Subcutaneous abdominal adipose tissue (tissue), 5 donors: ENCODE measurements around the gene SLC22A23.
A peak's percentile ranks its signal among the peaks of the same experiment; 100 is the strongest.
"Not testable (repeated sequence)": the region's sequence is repeated elsewhere in the genome, so short reads cannot be mapped to it uniquely, and the experiment has no call there.

Source experiments
- H3K27ac ChIP-seq: one replicate; pipeline ENCODE4 v1.7.0; 2013; ENCODE audit warnings: low read depth, mild to moderate bottlenecking, inconsistent platforms, low read length, moderate library complexity
- H3K27me3 ChIP-seq, 5 donors: one replicate each; pipeline ENCODE4 v1.7.0; 2013; ENCODE audit warnings: low read length in 5 of 5, inconsistent platforms in 1 of 5; ENCODE audit not compliant: control insufficient read depth in 5 of 5, insufficient read depth in 4 of 5
- H3K36me3 ChIP-seq, 5 donors: one replicate each; pipeline ENCODE4 v1.7.0; 2013; ENCODE audit warnings: low read length in 5 of 5; ENCODE audit not compliant: control insufficient read depth in 5 of 5, insufficient read depth in 5 of 5
- H3K4me1 ChIP-seq, 5 donors: one replicate each; pipeline ENCODE4 v1.7.0; 2013; ENCODE audit warnings: low read length in 5 of 5, mild to moderate bottlenecking in 3 of 5, moderate library complexity in 1 of 5; ENCODE audit not compliant: control insufficient read depth in 5 of 5, insufficient read depth in 5 of 5
- H3K4me3 ChIP-seq, 5 donors: one replicate each; pipeline ENCODE4 v1.7.0; 2013; ENCODE audit warnings: low read length in 5 of 5, low read depth in 1 of 5
- H3K9ac ChIP-seq, 5 donors: one replicate each; pipeline ENCODE4 v1.7.0; 2013; ENCODE audit warnings: low read length in 5 of 5, mild to moderate bottlenecking in 4 of 5, moderate library complexity in 3 of 5
- H3K9me3 ChIP-seq, 5 donors: one replicate each; pipeline ENCODE4 v1.7.0; 2013; ENCODE audit warnings: low read length in 5 of 5; ENCODE audit not compliant: control insufficient read depth in 5 of 5
- donor health status: healthy.
- donor health status: healthy.
- donor health status: healthy.
- donor health status: healthy.
- donor health status: healthy.

Gene SLC22A23

GRCh38 chr6:3390698-3391097 is 66.2 kb downstream of the SLC22A23 start:
- H3K4me3 ChIP-seq: no peak overlapping the region
- peaks cover 2 to 31% (median 27%) of the 10 kb centered on the region in 5 donors for H3K4me1 ChIP-seq
- H3K27ac ChIP-seq: peak overlapping the region; percentile 8
- H3K27me3 ChIP-seq: no peaks in the 10 kb centered on the region
- no peaks in the 10 kb centered on the region for H3K9me3 ChIP-seq
- H3K36me3 ChIP-seq: peaks cover 0 to 6% (median 0%) of the 10 kb centered on the region in 5 donors
- no peak overlapping the region for H3K9ac ChIP-seq

GRCh38 chr6:3389390-3390167 is 67.3 kb downstream of the SLC22A23 start:
- peak overlapping the region; percentile 8 for H3K27ac ChIP-seq
- no peaks in the 10 kb centered on the region for H3K9me3 ChIP-seq
- H3K27me3 ChIP-seq: no peaks in the 10 kb centered on the region
- H3K36me3 ChIP-seq: no peaks in the 10 kb centered on the region
- H3K4me1 ChIP-seq: peaks cover 2 to 43% (median 37%) of the 10 kb centered on the region in 5 donors
- no peak overlapping the region for H3K4me3 ChIP-seq
- peak overlapping the region in 1 of 5 donors; percentile 22 for H3K9ac ChIP-seq

- Histone ChIP-seq H3K36me3 (no peaks in the 10 kb centered on the region), H3K9me3 (no peaks in the 10 kb centered on the region), H3K4me1 (peaks cover 2 to 47% (median 44%) of the 10 kb centered on the region in 5 donors), H3K27me3 (no peaks in the 10 kb centered on the region), H3K4me3 (no peak overlapping the region), H3K27ac (no peak overlapping the region), H3K9ac (no peak overlapping the region)
These were observed 68.1 kb downstream of the SLC22A23 start for GRCh38 chr6:3388786-3389185.

- no peaks in the 10 kb centered on the region for H3K9me3 ChIP-seq
- peaks cover 2 to 52% (median 48%) of the 10 kb centered on the region in 5 donors for H3K4me1 ChIP-seq
- H3K36me3 ChIP-seq: no peaks in the 10 kb centered on the region
- H3K4me3 ChIP-seq: peak overlapping the region in 1 of 5 donors; percentile 3
- peak overlapping the region; percentile 12 for H3K27ac ChIP-seq
- H3K9ac ChIP-seq: no peak overlapping the region
- H3K27me3 ChIP-seq: no peaks in the 10 kb centered on the region
These were observed 70.4 kb downstream of the SLC22A23 start for GRCh38 chr6:3386374-3386857.

- H3K4me3 ChIP-seq: peak overlapping the region in 1 of 5 donors; percentile 3
- H3K4me1 ChIP-seq: peaks cover 2 to 56% (median 54%) of the 10 kb centered on the region in 5 donors
- no peaks in the 10 kb centered on the region for H3K27me3 ChIP-seq
- H3K9me3 ChIP-seq: no peaks in the 10 kb centered on the region
- no peak overlapping the region for H3K9ac ChIP-seq
- peak overlapping the region; percentile 12 for H3K27ac ChIP-seq
- no peaks in the 10 kb centered on the region for H3K36me3 ChIP-seq
These were observed 71.1 kb downstream of the SLC22A23 start for GRCh38 chr6:3385660-3386151.

- not testable (repeated sequence) for H3K9ac ChIP-seq, H3K4me3 ChIP-seq, H3K36me3 ChIP-seq, H3K27me3 ChIP-seq, H3K9me3 ChIP-seq
- Histone ChIP-seq H3K4me1 (peaks cover 2 to 51% (median 50%) of the 10 kb centered on the region in 5 donors), H3K27ac (peak overlapping the region; percentile 12)
These were observed 71.7 kb downstream of the SLC22A23 start for GRCh38 chr6:3385181-3385580.

- Histone ChIP-seq H3K27me3 (no peaks in the 10 kb centered on the region), H3K4me3 (no peak overlapping the region), H3K9ac (no peak overlapping the region), H3K9me3 (no peaks in the 10 kb centered on the region), H3K4me1 (peaks cover 2 to 44% (median 43%) of the 10 kb centered on the region in 5 donors), H3K36me3 (no peaks in the 10 kb centered on the region), H3K27ac (peak overlapping the region; percentile 12)
These were observed 72.4 kb downstream of the SLC22A23 start for GRCh38 chr6:3384241-3385143.

- no peak overlapping the region for H3K27ac ChIP-seq
- no peaks in the 10 kb centered on the region for H3K36me3 ChIP-seq
- H3K9me3 ChIP-seq: no peaks in the 10 kb centered on the region
- no peaks in the 10 kb centered on the region for H3K27me3 ChIP-seq
- peaks cover 2 to 41% (median 40%) of the 10 kb centered on the region in 5 donors for H3K4me1 ChIP-seq
- no peak overlapping the region for H3K4me3 ChIP-seq
- no peak overlapping the region for H3K9ac ChIP-seq
These were observed 73.3 kb downstream of the SLC22A23 start for GRCh38 chr6:3383525-3383924.

GRCh38 chr6:3382326-3383279 is 74.2 kb downstream of the SLC22A23 start:
- no peak overlapping the region for H3K4me3 ChIP-seq
- peaks cover 0 to under 1% (median 0%) of the 10 kb centered on the region in 5 donors for H3K36me3 ChIP-seq
- no peaks in the 10 kb centered on the region for H3K9me3 ChIP-seq
- H3K4me1 ChIP-seq: peaks cover 2 to 41% (median 40%) of the 10 kb centered on the region in 5 donors
- no peaks in the 10 kb centered on the region for H3K27me3 ChIP-seq
- no peak overlapping the region for H3K9ac ChIP-seq
- no peak overlapping the region for H3K27ac ChIP-seq
